Panc1 (cell line): ENCODE measurements around the gene COL6A2. TPM values are rescaled to one million over a fixed set of nuclear protein-coding genes. Genes with fewer than 3 reads are reported as not detected.

ENCODE experiments used
- ATAC-seq: fragments of 200-7000 bp; cut with Tn5 transposase; 2 replicates; pipeline ENCODE4 v1.9.1; 2020; ENCODE audit warnings: mild to moderate bottlenecking, moderate library complexity
- BruUV-seq: library from RNA; stranded (reverse); fragments of 400-500 nt; replicated peaks from 2 replicates; lab custom pipeline; 2021; lab: Mats Ljungman, UMichigan
- CTCF ChIA-PET: fragments of 300-600 bp; sonication (Branson Sonifier 250); formaldehyde crosslinking; loops from one replicate; lab custom pipeline; 2022; ENCODE audit warnings: antibody characterized with exemption; lab: Charles Lee
- POLR2A ChIA-PET: fragments of 300-600 bp; sonication (Branson Sonifier 250); formaldehyde crosslinking; loops from one replicate; lab custom pipeline; 2022; ENCODE audit warnings: antibody characterized with exemption; lab: Charles Lee
- DNase-seq: peaks from one replicate; pipeline ENCODE4 v3.0.0-alpha.2; 2010; ENCODE audit warnings: low read depth, low spot score
- H3K27ac ChIP-seq: 2 replicates; pipeline ENCODE4 v1.5.1; 2011; ENCODE audit warnings: mild to moderate bottlenecking, low read length, inconsistent platforms
- H3K27me3 ChIP-seq: fragments of 200-500 bp; sonication (Bioruptor generic); 2 replicates; pipeline ENCODE4 v1.6.0; 2014; ENCODE audit warnings: low read length, inconsistent platforms; ENCODE audit not compliant: control insufficient read depth, insufficient read depth
- H3K36me3 ChIP-seq: fragments of 200-500 bp; sonication (Bioruptor generic); 2 replicates; pipeline ENCODE4 v1.5.1; 2014; ENCODE audit warnings: inconsistent platforms, mild to moderate bottlenecking, low read length, moderate library complexity; ENCODE audit not compliant: control insufficient read depth, insufficient read depth
- H3K4me1 ChIP-seq: 2 replicates; pipeline ENCODE4 v1.5.1; 2011; ENCODE audit warnings: inconsistent platforms, mild to moderate bottlenecking, low read length, moderate library complexity; ENCODE audit not compliant: control insufficient read depth, insufficient read depth
- H3K4me3 ChIP-seq, 2 experiments: 2 replicates each; pipeline ENCODE4 v1.5.1; 2011 to 2012; ENCODE audit warnings: low read depth in 2 of 2, low read length in 2 of 2, mild to moderate bottlenecking in 2 of 2, inconsistent platforms in 1 of 2, moderate library complexity in 1 of 2
- H3K9me3 ChIP-seq: fragments of 200-500 bp; sonication (Bioruptor generic); 2 replicates; pipeline ENCODE4 v1.5.1; 2014; ENCODE audit warnings: low read depth, mild to moderate bottlenecking, inconsistent platforms, low read length, moderate library complexity; ENCODE audit not compliant: control insufficient read depth, insufficient read depth
- CTCF ChIP-seq: fragments of 450-650 bp; IDR thresholded peaks from 2 replicates; pipeline ENCODE4 v1.5.1; 2017; ENCODE audit warnings: mild to moderate bottlenecking
- POLR2AphosphoS5 ChIP-seq: IDR thresholded peaks from 2 replicates; pipeline ENCODE4 v1.6.1; 2012; ENCODE audit warnings: mild to moderate bottlenecking, low read depth, low read length, moderate library complexity
- REST ChIP-seq, 2 experiments: IDR thresholded peaks; 2 replicates each; pipeline ENCODE4 v1.6.1; 2011 to 2012; ENCODE audit warnings: low read depth in 2 of 2, control low read depth in 1 of 2, low read length in 1 of 2, mild to moderate bottlenecking in 1 of 2, moderate library complexity in 1 of 2; ENCODE audit not compliant: insufficient read depth in 1 of 2
- SIN3A ChIP-seq: IDR thresholded peaks from 2 replicates; pipeline ENCODE4 v1.6.1; 2012; ENCODE audit warnings: low read depth, mild to moderate bottlenecking, low read length, moderate library complexity, borderline replicate concordance; ENCODE audit not compliant: insufficient read depth
- TCF7L2 ChIP-seq: IDR thresholded peaks from 2 replicates; pipeline ENCODE4 v1.6.1; 2011; ENCODE audit warnings: mild to moderate bottlenecking, low read depth, low read length, inconsistent platforms
- in situ Hi-C: cut with HindIII; loops from 2 replicates; pipeline ENCODE4 v1.10.0; 2016; ENCODE audit warnings: low sequenced_read_pairs, low pct_unique_long_range_greater_than_20kb
- intact Hi-C: fragments of 100-400 bp; cut with micrococcal nuclease; formaldehyde crosslinking; loops from one replicate; pipeline ENCODE4 v1.10.0; 2022; ENCODE audit not compliant: unreplicated experiment
- total RNA-seq: library from RNA; stranded (reverse); gene quantifications from one replicate; pipeline ENCODE4 v1.2.1, GENCODE V29; 2021; ENCODE audit not compliant: unreplicated experiment

The COL6A2 gene
- total RNA-seq, 1 experiment from 2014 or later, result 29.9 TPM

- H3K36me3 ChIP-seq, result no peaks in the 10 kb centered on the region
- DNase-seq (no peak), ATAC-seq (no peak)
- in situ Hi-C loops, result no loop called here
- H3K4me3 ChIP-seq, result no peak overlapping the region
- POLR2A ChIA-PET, result interaction anchor here (0.7 kb wide), 1 partner anchor 21 kb away, joined by 4 read pairs; no protein-coding TSS in a partner anchor
- TF ChIP-seq POLR2AphosphoS5 (no peak), SIN3A (no peak), REST (IDR thresholded peaks at IDR 0.05; ENCODE audit: insufficient read depth in 1 of 2, low read depth in 2 of 2, low read length in 1 of 2) (no peak), TCF7L2 (no peak), CTCF (no peak)
- BruUV-seq, result no TSS peak
- H3K27me3 ChIP-seq, result no peaks in the 10 kb centered on the region
- no peaks in the 10 kb centered on the region for H3K4me1 ChIP-seq
- intact Hi-C loops, result no loop called here
- CTCF ChIA-PET, result interaction anchor here (0.6 kb wide), 1 partner anchor 38 kb away, joined by 4 read pairs; no protein-coding TSS in a partner anchor
- no peaks in the 10 kb centered on the region for H3K9me3 ChIP-seq
- H3K27ac ChIP-seq, result no peak overlapping the region
These were observed 17.7 kb downstream of the COL6A2 start for GRCh38 chr21:46115441-46116188.

GRCh38 chr21:46116189-46116775, 18.4 kb downstream of the COL6A2 start:
- no peaks in the 10 kb centered on the region for H3K9me3 ChIP-seq
- no peak overlapping the region for H3K4me3 ChIP-seq
- in situ Hi-C loops, result no loop called here
- no peaks in the 10 kb centered on the region for H3K4me1 ChIP-seq
- intact Hi-C loops, result no loop called here
- BruUV-seq, result no TSS peak
- CTCF ChIA-PET, result interaction anchor here (0.6 kb wide), 1 partner anchor 37 kb away, joined by 4 read pairs; no protein-coding TSS in a partner anchor
- no peak overlapping the region for H3K27ac ChIP-seq
- POLR2A ChIA-PET, result interaction anchor here (0.7 kb wide), 1 partner anchor 21 kb away, joined by 4 read pairs; no protein-coding TSS in a partner anchor
- no peaks in the 10 kb centered on the region for H3K36me3 ChIP-seq
- H3K27me3 ChIP-seq, result no peaks in the 10 kb centered on the region
- TF ChIP-seq REST (IDR thresholded peaks at IDR 0.05; ENCODE audit: insufficient read depth in 1 of 2, low read depth in 2 of 2, low read length in 1 of 2) (no peak), POLR2AphosphoS5 (no peak), CTCF (no peak), SIN3A (no peak)
- ATAC-seq, result no peak
- DNase-seq, result no peak
